Measurements from ENCODE around the gene ATP5F1E. TPM values are rescaled to one million over a fixed set of nuclear protein-coding genes. Genes with fewer than 3 reads are reported as not detected.

ATP5F1E gene
- total RNA-seq, 1 experiment from 2014 or later, result 41.1 TPM

- TF ChIP-seq OVOL2 (CRISPR knock-in tag; IDR thresholded peaks at IDR 0.05; ENCODE audit: borderline replicate concordance) (no peak), ZNF532 (CRISPR knock-in tag; IDR thresholded peaks at IDR 0.05; ENCODE audit: borderline replicate concordance) (no peak), STAT6 (CRISPR knock-in tag; conservative IDR thresholded peaks at IDR 0.05; ENCODE audit: low read depth) (no peak), PRDM15 (CRISPR knock-in tag; IDR thresholded peaks at IDR 0.05) (no peak), ATF6 (CRISPR knock-in tag; IDR thresholded peaks at IDR 0.05) (no peak)
These were observed 3.2 kb upstream of the ATP5F1E start (continued) for GRCh38 chr20:59035381-59035780.

- TF ChIP-seq ARID4B (CRISPR knock-in tag; IDR thresholded peaks at IDR 0.05; ENCODE audit: borderline replicate concordance), result no peak
- TF ChIP-seq NR1H2 (CRISPR knock-in tag; IDR thresholded peaks at IDR 0.05), result no peak
- no peak for TF ChIP-seq KAT7 (CRISPR knock-in tag; IDR thresholded peaks at IDR 0.05; ENCODE audit: borderline replicate concordance)
- TF ChIP-seq IRF1 (CRISPR knock-in tag; IDR thresholded peaks at IDR 0.05), result no peak
- TF ChIP-seq JUN (CRISPR knock-in tag; IDR thresholded peaks at IDR 0.05), result no peak
- TF ChIP-seq ZNF425 (CRISPR knock-in tag; conservative IDR thresholded peaks at IDR 0.05), result no peak
- no peak for TF ChIP-seq IRF2 (CRISPR knock-in tag; IDR thresholded peaks at IDR 0.05; ENCODE audit: borderline replicate concordance, low read depth)
- TF ChIP-seq CBFB (CRISPR knock-in tag; IDR thresholded peaks at IDR 0.05; ENCODE audit: low read depth), result no peak
- no peak for DNase-seq (ENCODE audit: low spot score)
- Mint-ChIP-seq H3K4me3 (no peak overlapping the region), H3K9me3 (no peaks in the 10 kb centered on the region), H3K36me3 (peaks cover 69% of the 10 kb centered on the region), H3K27ac (no peak overlapping the region), H3K4me1 (peaks cover 25% of the 10 kb centered on the region), H3K27me3 (ENCODE audit: low read depth) (peaks cover 31% of the 10 kb centered on the region)
- no peak for ATAC-seq
- ChIA-PET POLR2A (no interaction called here), CTCF (interaction anchor here (1.0 kb wide), 1 partner anchor 189 kb away, joined by 3 read pairs; no protein-coding TSS in a partner anchor)
These were observed 1.6 kb upstream of the ATP5F1E start for GRCh38 chr20:59033616-59034165.
